ENCODE measurements around the gene CRYBG3.

CRYBG3 gene

GRCh38 chr3:97892852-97893251 lies 71.0 kb downstream of the CRYBG3 start:
- Histone ChIP-seq H3K9me3 (ENCODE audit: control insufficient read depth, low read length) (no peaks in the 10 kb centered on the region), H3K4me2 (ENCODE audit: low read length, poor library complexity, severe bottlenecking) (no peak overlapping the region), H3K79me1 (replicated peaks; ENCODE audit: low read length, poor library complexity, severe bottlenecking) (no peaks in the 10 kb centered on the region), H2BK15ac (ENCODE audit: low read depth, poor library complexity, severe bottlenecking) (no peak overlapping the region), H2BK12ac (ENCODE audit: low read length in 2 of 2) (no peak overlapping the region), H3K18ac (ENCODE audit: low read depth in 1 of 2, low read length in 2 of 2) (no peak overlapping the region), H3K4me3 (ENCODE audit: insufficient read depth in 1 of 2, low read depth in 1 of 2, low read length in 2 of 2) (no peak overlapping the region), H2AFZ (ENCODE audit: low read depth, low read length) (no peak overlapping the region), H4K91ac (ENCODE audit: low read length) (no peak overlapping the region), H3K27me3 (ENCODE audit: control insufficient read depth in 1 of 2, insufficient read depth in 1 of 2, low read length in 2 of 2) (no peaks in the 10 kb centered on the region), H3K9ac (ENCODE audit: low read length) (no peak overlapping the region), H3K4me1 (ENCODE audit: control insufficient read depth, insufficient read depth, low read depth, low read length) (no peaks in the 10 kb centered on the region), H2BK5ac (ENCODE audit: low read depth, low read length, poor library complexity, severe bottlenecking) (no peak overlapping the region), H3K4ac (ENCODE audit: low read depth in 1 of 2, low read length in 2 of 2) (no peak overlapping the region), H3K36me3 (ENCODE audit: control insufficient read depth in 1 of 2, insufficient read depth in 2 of 2, low read depth in 1 of 2, low read length in 2 of 2) (peaks cover 0 to 34% of the 10 kb centered on the region in 2 experiments), H3K27ac (ENCODE audit: low read length, poor library complexity, severe bottlenecking) (no peak overlapping the region), H4K8ac (ENCODE audit: low read length) (no peak overlapping the region), H2AK5ac (ENCODE audit: low read length, severe bottlenecking) (no peak overlapping the region), H2BK120ac (ENCODE audit: low read depth, low read length) (no peak overlapping the region), H3K23ac (ENCODE audit: low read length in 2 of 2) (no peak overlapping the region), H3K14ac (ENCODE audit: low read length in 2 of 2) (no peak overlapping the region)
- DNase-seq = no peak
- 100% methylated on average over 1 of the region's 1 CpG for WGBS

GRCh38 chr3:97895216-97895615 lies 73.4 kb downstream of the CRYBG3 start:
- Histone ChIP-seq H2BK12ac (ENCODE audit: low read length in 2 of 2) (no peak overlapping the region), H3K9ac (ENCODE audit: low read length) (no peak overlapping the region), H4K8ac (ENCODE audit: low read length) (no peak overlapping the region), H2BK120ac (ENCODE audit: low read depth, low read length) (no peak overlapping the region), H2AK5ac (ENCODE audit: low read length, severe bottlenecking) (no peak overlapping the region), H3K4me3 (ENCODE audit: insufficient read depth in 1 of 2, low read depth in 1 of 2, low read length in 2 of 2) (no peak overlapping the region), H4K91ac (ENCODE audit: low read length) (no peak overlapping the region), H2BK5ac (ENCODE audit: low read depth, low read length, poor library complexity, severe bottlenecking) (no peak overlapping the region), H3K14ac (ENCODE audit: low read length in 2 of 2) (no peak overlapping the region), H2BK15ac (ENCODE audit: low read depth, poor library complexity, severe bottlenecking) (no peak overlapping the region), H3K4ac (ENCODE audit: low read depth in 1 of 2, low read length in 2 of 2) (no peak overlapping the region), H2AFZ (ENCODE audit: low read depth, low read length) (no peak overlapping the region), H3K27me3 (ENCODE audit: control insufficient read depth in 1 of 2, insufficient read depth in 1 of 2, low read length in 2 of 2) (no peaks in the 10 kb centered on the region), H3K79me1 (replicated peaks; ENCODE audit: low read length, poor library complexity, severe bottlenecking) (no peaks in the 10 kb centered on the region), H3K18ac (ENCODE audit: low read depth in 1 of 2, low read length in 2 of 2) (no peak overlapping the region), H3K9me3 (ENCODE audit: control insufficient read depth, low read length) (no peaks in the 10 kb centered on the region), H3K4me1 (ENCODE audit: control insufficient read depth, insufficient read depth, low read depth, low read length) (no peaks in the 10 kb centered on the region), H3K36me3 (ENCODE audit: control insufficient read depth in 1 of 2, insufficient read depth in 2 of 2, low read depth in 1 of 2, low read length in 2 of 2) (peaks cover 0 to 11% of the 10 kb centered on the region in 2 experiments), H3K4me2 (ENCODE audit: low read length, poor library complexity, severe bottlenecking) (no peak overlapping the region), H3K23ac (ENCODE audit: low read length in 2 of 2) (no peak overlapping the region), H3K27ac (ENCODE audit: low read length, poor library complexity, severe bottlenecking) (no peak overlapping the region)
- no peak for DNase-seq
- WGBS = 100% methylated on average over 2 of the region's 3 CpGs

- H3K4me2 ChIP-seq (ENCODE audit: low read length, poor library complexity, severe bottlenecking) = no peak overlapping the region
- H3K4me3 ChIP-seq (ENCODE audit: insufficient read depth in 1 of 2, low read depth in 1 of 2, low read length in 2 of 2) = no peak overlapping the region
- DNase-seq = no peak
- no peaks in the 10 kb centered on the region for H3K9me3 ChIP-seq (ENCODE audit: control insufficient read depth, low read length)
- H2AFZ ChIP-seq (ENCODE audit: low read depth, low read length) = no peak overlapping the region
- H2BK5ac ChIP-seq (ENCODE audit: low read depth, low read length, poor library complexity, severe bottlenecking) = no peak overlapping the region
- no peaks in the 10 kb centered on the region for H3K79me1 ChIP-seq (replicated peaks; ENCODE audit: low read length, poor library complexity, severe bottlenecking)
- H2BK12ac ChIP-seq (ENCODE audit: low read length in 2 of 2) = no peak overlapping the region
- H4K91ac ChIP-seq (ENCODE audit: low read length) = no peak overlapping the region
- H3K18ac ChIP-seq (ENCODE audit: low read depth in 1 of 2, low read length in 2 of 2) = no peak overlapping the region
- WGBS = 90% methylated on average over 1 of the region's 1 CpG
- H3K4me1 ChIP-seq (ENCODE audit: control insufficient read depth, insufficient read depth, low read depth, low read length) = no peaks in the 10 kb centered on the region
- H4K8ac ChIP-seq (ENCODE audit: low read length) = no peak overlapping the region
- no peaks in the 10 kb centered on the region for H3K27me3 ChIP-seq (ENCODE audit: control insufficient read depth in 1 of 2, insufficient read depth in 1 of 2, low read length in 2 of 2)
- no peak overlapping the region for H3K4ac ChIP-seq (ENCODE audit: low read depth in 1 of 2, low read length in 2 of 2)
- no peak overlapping the region for H3K14ac ChIP-seq (ENCODE audit: low read length in 2 of 2)
- H2BK120ac ChIP-seq (ENCODE audit: low read depth, low read length) = no peak overlapping the region
- H3K27ac ChIP-seq (ENCODE audit: low read length, poor library complexity, severe bottlenecking) = no peak overlapping the region
- no peak overlapping the region for H2BK15ac ChIP-seq (ENCODE audit: low read depth, poor library complexity, severe bottlenecking)
- no peak overlapping the region for H2AK5ac ChIP-seq (ENCODE audit: low read length, severe bottlenecking)
- H3K36me3 ChIP-seq (ENCODE audit: control insufficient read depth in 1 of 2, insufficient read depth in 2 of 2, low read depth in 1 of 2, low read length in 2 of 2) = peaks cover 0 to 13% of the 10 kb centered on the region in 2 experiments
- H3K23ac ChIP-seq (ENCODE audit: low read length in 2 of 2) = no peak overlapping the region
- H3K9ac ChIP-seq (ENCODE audit: low read length) = no peak overlapping the region
Observed at GRCh38 chr3:97896129-97896528, 74.3 kb downstream of the CRYBG3 start.

- H2BK12ac ChIP-seq (ENCODE audit: low read length in 2 of 2) = no peak overlapping the region
- H4K91ac ChIP-seq (ENCODE audit: low read length) = no peak overlapping the region
- H3K23ac ChIP-seq (ENCODE audit: low read length in 2 of 2) = no peak overlapping the region
- H3K18ac ChIP-seq (ENCODE audit: low read depth in 1 of 2, low read length in 2 of 2) = no peak overlapping the region
- no peak overlapping the region for H3K9ac ChIP-seq (ENCODE audit: low read length)
- no peak for DNase-seq
- no peak overlapping the region for H3K4me2 ChIP-seq (ENCODE audit: low read length, poor library complexity, severe bottlenecking)
- H3K4me3 ChIP-seq (ENCODE audit: insufficient read depth in 1 of 2, low read depth in 1 of 2, low read length in 2 of 2) = no peak overlapping the region
- H2AK5ac ChIP-seq (ENCODE audit: low read length, severe bottlenecking) = no peak overlapping the region
- 82% methylated on average over 2 of the region's 3 CpGs for WGBS
- no peaks in the 10 kb centered on the region for H3K27me3 ChIP-seq (ENCODE audit: control insufficient read depth in 1 of 2, insufficient read depth in 1 of 2, low read length in 2 of 2)
- no peak overlapping the region for H2BK15ac ChIP-seq (ENCODE audit: low read depth, poor library complexity, severe bottlenecking)
- no peaks in the 10 kb centered on the region for H3K79me1 ChIP-seq (replicated peaks; ENCODE audit: low read length, poor library complexity, severe bottlenecking)
- no peak overlapping the region for H3K14ac ChIP-seq (ENCODE audit: low read length in 2 of 2)
- no peak overlapping the region for H2AFZ ChIP-seq (ENCODE audit: low read depth, low read length)
- H4K8ac ChIP-seq (ENCODE audit: low read length) = no peak overlapping the region
- H3K9me3 ChIP-seq (ENCODE audit: control insufficient read depth, low read length) = no peaks in the 10 kb centered on the region
- H3K36me3 ChIP-seq (ENCODE audit: control insufficient read depth in 1 of 2, insufficient read depth in 2 of 2, low read depth in 1 of 2, low read length in 2 of 2) = peaks cover 0 to 13% of the 10 kb centered on the region in 2 experiments
- H2BK5ac ChIP-seq (ENCODE audit: low read depth, low read length, poor library complexity, severe bottlenecking) = no peak overlapping the region
- no peak overlapping the region for H3K27ac ChIP-seq (ENCODE audit: low read length, poor library complexity, severe bottlenecking)
- no peak overlapping the region for H3K4ac ChIP-seq (ENCODE audit: low read depth in 1 of 2, low read length in 2 of 2)
- no peak overlapping the region for H2BK120ac ChIP-seq (ENCODE audit: low read depth, low read length)
- no peaks in the 10 kb centered on the region for H3K4me1 ChIP-seq (ENCODE audit: control insufficient read depth, insufficient read depth, low read depth, low read length)
Observed at GRCh38 chr3:97896547-97896946, 74.7 kb downstream of the CRYBG3 start.
